Muscle of arm (tissue), 12 donors: ENCODE measurements around the gene EHMT1. TPM values are rescaled to one million over a fixed set of nuclear protein-coding genes. Genes with fewer than 3 reads are reported as not detected.
"Not testable (repeated sequence)": the region's sequence is repeated elsewhere in the genome, so short reads cannot be mapped to it uniquely, and the experiment has no call there.

Source experiments
- DNase-seq: peaks from one replicate; pipeline ENCODE4 v3.0.0-alpha.2; 2013
- polyA plus RNA-seq, 12 donors: library from polyadenylated mRNA; unstranded; fragments of 120-200 nt; gene quantifications; one replicate each; pipeline ENCODE4 v1.2.1, GENCODE V29; 2013; ENCODE audit not compliant: insufficient read length in 12 of 12

Gene EHMT1
- polyA plus RNA-seq, 12 donors = 36.6 to 71.7 (median 43.4) TPM; not detected in 1

DNA sequence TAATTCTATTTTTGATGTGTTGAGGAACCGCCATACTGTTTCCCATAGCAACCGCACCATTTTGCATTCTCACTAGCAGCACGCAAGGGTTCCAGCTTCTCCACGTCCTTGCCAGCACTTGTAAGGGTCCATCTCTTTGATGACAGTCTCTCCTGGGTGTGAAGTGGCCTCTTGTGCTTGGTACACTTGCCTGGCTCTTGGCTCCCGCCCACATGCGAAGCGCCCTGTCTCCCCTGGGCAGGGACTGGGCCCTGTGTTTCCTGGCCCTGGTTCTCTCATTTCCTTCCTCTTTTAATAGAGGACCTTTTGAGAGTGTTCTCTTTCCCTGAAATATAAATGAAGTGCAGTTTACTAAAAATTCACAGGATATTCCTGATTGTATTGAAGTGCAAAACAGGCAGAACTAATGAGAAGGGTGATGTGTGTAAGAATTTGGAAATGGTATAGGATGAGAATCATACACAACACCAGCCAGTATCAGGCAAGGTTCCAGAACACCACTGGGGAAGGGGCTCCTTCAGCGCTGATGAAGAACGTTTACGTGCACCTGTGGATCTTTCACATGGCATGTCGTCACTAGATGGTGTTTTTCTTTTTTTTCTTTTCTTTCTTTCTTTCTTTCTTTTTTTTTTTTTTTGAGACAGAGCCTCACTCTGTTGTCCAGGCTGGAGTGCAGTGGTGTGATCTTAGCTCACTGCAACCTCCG lies 73.0 kb downstream of the EHMT1 start:
- DNase-seq = no peak

DNA sequence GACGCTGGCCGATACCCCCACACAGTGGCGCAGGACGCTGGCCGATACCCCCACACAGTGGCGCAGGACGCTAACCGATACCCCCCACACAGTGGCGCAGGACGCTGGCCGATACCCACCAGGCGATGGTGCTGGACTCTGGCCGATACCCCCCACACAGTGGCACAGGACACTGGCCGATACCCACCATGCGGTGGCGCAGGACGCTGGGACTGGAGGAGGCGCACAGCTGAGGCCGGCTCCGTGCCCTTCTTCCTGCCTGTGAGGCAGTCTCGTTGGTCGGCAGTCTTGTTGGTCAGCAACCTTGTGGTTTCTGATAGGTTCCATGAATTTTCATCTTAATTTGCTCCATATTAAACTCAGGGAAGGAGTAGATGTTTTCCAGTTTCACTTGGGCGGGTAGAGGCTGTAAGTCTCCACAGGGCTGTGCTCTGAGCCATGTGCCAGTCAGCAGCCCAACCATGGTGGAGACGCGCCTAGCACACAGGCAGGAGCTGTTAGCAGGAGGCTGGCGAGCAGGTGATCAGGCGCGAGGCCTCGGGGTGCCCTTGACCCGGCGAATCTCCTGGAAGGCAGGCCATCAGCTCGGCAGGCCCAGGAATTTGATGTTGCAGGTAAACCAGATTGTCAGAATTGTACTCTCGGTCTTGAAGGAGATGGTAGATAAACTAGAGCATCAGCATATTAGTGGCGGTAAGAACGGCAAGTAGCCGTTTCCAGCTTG lies 75.6 kb downstream of the EHMT1 start:
- no peak for DNase-seq

DNA sequence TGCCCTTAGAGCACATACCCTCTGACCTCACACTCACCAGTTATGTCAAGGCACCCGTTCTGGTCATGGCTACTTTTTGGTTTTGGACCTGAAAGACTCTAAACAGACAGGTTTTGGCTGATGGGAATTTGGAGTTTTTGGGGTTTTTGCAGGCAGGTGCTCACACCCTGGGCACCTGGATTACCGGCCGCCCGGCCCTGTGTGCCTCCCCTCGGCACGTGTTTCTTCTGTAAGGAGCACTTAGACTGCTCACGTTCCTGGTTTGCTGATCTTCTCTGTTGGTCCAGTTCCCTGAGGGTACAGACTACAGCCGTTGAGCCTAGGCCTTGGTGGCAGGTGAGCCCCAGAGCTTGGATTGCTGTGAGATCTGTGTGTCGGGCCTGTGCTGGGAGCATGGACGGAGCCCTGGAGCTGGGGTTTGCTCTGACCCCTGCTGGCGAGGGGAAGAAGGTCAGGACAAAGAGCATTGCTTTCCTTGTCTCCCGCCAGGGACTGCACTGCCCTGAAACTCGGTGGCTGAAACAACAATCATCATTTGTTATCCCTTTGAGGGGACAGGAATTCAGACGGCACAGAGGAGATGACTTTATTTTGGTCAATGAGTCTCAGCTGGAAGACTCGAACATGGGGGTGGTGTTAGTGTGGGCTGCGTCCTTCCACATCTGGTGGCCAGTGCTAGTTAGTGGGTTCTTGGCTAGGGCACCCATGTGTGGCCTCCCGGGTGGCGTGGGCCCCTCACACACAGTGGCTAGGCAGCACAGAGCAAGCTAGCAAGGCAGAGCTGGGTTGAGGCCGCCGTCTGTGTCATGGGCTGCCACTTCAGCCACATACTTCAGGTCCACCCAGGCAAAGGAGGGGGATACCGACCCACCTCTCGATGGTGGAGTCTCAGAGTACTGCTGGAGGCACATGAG lies 76.4 kb downstream of the EHMT1 start:
- no peak for DNase-seq

DNA sequence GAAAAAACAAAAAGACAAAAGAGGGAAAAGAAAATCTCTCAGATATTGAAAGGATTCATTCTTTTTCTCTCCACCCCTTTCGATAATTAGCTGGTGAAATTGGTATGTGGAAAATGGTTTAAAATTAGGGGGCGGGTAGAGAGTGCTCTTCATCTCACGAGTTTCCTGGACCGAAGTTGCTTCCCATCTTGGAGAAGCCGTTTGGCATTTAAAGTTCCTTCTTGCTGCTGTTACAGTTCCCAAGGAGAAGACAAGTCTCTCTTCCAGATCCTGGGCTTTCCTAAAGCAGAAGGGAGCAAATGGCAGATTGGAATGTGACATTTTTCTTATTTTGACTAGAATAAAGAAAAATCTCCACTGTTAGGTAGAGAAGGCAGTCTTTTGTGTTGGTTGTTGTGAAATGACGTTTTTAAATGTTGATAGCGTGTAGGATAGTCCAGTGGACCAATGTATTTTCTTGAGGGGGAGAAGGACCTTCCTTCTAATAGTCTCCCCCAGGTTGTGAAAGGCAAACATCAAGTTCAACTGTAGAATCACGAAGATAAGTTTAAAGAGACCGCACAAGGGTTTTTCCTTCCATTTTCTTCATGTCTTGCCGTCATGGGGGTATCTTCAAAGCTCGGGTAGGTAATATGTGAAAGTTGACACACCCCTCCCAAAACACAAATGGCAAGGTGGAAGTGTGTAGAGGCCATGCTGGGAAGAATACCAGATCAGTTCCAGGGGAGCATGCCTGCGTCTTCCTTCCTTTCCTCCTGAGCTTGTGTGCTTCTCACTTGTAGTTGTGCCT lies 77.5 kb downstream of the EHMT1 start:
- DNase-seq = no peak

DNA sequence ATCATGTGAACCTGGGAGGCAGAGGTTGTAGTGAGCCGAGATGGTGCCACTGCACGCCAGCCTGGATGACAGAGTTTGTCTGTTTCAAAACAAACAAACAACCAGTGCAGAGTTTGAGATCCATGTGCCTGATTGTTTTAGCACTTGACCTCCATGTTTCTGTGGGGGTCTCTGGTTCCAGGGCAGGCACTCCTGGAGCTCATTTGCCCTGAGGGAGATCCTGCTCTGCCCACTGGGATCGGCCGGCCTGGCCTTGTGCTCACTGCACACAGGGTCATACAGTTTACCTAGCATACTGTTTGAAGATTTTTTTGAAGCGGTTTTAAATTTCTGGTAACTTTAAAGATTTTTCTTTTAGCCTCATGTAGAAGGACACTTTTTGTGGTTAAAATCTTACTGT lies 78.4 kb downstream of the EHMT1 start:
- no peak for DNase-seq

DNA sequence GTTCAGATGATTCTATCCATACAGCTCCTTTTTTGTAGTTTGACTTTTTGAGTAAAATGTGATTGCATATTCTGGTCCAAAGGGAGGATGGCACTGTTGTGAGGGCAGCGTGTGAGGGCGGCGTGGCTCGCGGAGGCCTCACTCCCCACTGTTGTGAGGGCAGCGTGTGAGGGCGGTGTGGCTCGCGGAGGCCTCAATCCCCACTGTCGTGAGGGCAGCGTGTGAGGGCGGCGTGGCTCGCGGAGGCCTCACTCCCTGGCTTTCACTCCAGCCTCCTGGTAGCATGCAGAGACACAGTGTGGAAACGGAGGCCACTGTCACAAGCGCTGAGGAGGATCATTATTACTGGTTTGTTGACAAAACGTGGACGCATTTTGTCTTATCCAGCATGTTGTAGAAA lies 79.0 kb downstream of the EHMT1 start:
- no peak for DNase-seq

DNA sequence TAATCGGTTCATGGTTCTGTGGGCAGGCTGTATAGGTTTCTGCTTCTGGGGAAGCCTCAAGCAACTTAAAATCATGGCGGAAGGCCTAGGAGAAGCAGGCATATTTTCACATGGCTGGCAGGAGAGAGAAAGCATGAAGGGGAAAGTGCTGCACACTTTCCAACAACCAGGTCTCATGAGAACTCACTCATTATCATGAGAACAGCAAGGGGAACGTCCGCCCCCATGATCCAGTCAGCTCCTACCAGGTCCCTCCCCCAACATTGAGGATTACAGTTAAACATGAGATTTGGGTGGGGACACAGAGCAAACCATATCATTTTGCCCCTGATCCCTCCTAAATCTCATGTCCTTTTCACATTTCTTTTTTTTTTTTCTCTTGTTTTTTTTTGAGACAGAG lies 82.1 kb downstream of the EHMT1 start:
- DNase-seq = no peak

DNA sequence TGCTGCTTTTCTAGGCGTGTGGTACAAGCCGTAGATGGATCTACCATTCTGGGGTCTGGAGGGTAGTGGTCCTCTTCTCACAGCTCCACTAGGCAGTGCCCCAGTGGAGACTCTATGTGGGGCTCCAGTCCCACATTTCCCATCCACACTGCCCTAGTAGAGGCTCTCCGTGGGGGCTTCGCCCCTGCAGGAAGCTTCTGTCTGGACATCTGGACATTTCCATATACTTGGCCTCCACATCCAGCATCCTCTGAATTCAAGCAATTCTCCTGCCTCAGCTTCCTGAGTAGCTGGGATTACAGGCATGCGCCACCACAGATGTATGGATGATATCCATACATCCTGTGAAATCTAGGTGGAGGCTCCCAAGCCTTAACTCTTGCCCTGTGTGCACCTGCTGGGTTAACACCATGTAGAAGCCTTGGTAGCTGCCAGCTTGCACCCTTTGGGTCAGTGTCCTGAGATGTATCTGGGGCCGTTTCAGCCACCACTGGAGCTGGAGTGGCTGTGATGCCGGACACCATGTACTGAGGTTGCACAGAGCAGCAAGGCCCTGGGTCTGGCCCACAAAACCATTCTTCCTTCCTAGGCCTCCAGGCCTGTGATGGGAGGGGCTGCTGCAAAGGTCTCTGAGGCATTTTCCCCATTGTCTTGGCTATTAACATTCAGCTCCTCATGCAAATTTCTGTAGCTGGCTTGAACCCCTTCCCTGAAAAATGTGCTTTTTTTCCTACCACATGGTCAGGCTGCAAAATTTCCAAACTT lies 84.0 kb downstream of the EHMT1 start:
- DNase-seq = no peak

DNA sequence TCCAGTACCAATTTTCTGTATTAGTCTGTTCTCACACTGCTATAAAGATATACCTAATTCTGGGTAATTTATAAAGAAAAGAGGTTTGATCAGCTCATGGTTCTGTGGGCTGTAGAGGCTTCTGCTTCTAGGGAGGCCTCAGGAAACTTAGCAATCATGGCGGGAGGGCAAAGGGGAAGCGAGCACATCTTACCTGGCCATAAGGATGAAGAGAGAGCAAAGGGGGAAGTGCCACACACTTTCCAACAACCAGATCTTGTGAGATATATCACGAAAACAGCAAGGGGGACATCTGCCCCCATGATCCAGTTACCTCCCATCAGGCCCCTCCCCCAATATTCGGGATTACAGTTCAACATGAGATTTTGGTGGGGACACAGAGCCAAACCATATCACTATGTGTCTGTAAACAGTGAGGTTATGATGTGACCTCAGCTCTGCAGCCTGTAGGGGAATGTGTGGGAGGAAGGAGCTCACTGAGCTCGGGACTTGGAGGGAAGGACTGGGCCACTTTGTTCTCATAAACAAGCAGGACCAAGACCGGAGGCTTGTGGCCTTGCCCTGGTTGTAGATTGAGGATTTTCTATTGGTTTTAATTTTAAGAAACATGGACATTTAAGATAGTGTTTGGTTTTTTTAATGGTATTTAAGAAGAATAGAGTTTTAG lies 85.2 kb downstream of the EHMT1 start:
- no peak for DNase-seq

DNA sequence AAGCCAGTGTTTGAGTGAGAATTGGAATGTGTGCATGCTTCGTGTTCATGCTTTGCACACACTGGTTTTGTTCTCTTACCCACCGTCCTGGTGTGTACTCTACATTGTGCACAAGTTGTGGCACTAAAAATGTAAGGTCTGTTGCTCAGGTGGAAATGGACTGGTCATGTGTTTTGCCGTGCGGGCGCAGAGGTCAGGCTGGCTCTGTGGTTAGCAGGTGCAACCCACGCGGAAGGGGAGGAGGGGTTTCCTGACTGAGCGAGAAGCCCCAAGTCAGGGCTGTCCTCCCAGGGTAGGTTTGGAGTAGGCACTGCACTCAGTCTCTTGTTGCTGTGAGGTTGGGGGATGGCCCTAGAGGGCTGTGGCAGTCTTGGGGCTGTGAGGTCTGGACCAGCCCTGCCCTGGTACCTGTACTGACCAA lies 86.6 kb downstream of the EHMT1 start:
- DNase-seq = no peak

DNA sequence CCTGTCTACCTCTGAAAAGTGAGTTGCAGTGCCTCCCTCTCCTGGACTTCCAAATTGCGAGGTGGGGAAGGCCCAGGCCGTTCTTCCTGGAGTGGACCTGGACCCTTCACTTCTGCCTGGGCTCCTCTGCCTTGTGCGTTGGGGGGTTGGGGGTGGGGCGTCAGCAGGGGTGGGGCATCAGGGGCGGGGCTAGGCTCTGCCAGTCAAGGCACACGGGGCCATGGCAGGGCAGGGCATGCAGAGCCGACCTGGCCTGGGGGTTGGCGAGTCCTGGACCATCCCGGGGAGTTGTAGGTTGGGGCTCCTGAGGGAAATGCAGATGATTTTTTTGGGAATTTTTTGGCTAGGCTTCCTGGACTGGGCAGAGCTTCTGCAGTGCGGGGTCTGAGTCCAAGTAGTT lies 87.1 kb downstream of the EHMT1 start:
- no peak for DNase-seq

DNA sequence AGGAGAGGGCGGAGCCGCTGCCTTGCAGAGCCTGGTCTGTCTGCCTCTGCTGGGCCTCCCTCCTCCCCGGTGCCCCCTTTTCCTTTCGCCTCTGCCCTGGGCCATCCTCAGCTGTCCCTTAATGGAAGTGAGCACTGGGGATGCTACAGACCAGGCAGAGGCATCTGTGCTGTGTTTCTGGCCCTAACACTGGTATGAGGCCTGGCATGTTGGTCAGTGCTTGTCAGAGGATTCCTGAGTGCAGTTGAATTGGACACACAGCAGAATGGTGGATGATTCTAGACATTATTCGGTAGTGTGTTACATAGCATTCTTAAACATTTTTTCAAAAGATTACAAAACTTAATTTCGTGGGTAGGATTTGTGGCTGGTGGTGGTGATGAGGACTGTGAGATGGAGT lies 88.6 kb downstream of the EHMT1 start:
- DNase-seq = no peak

DNA sequence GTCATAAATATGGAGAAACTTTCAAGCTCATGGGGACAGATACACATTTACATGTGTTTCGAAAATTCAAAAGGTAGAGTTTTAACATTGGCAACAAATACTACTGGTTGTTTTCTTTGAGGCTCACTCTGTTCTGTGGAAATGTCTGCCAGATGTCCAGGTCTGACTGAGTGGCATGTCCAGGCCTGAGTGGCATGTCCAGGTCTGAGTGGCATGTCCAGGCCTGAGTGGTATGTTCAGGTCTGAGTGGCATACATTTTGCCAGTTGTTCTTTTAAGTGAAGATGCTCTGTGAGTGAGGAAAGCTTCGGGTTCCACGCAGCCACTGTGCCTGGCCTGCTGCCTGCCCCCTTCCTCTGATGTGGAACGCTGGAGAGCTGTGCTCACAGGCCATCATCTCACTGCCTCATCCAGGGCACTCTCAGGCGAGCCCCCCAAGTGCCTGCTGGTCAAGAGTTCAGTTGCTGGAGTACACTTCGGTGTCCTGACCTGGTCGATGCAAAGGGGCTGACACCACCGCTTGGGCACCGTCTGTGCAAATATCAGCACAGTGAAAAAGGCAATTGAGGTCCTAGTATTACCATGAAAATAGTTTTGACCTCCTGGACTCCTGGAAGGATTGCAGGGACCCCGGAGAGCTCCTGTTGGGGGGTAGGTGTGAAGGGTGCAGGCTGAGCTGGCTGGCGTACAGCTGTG lies 89.9 kb downstream of the EHMT1 start:
- no peak for DNase-seq

DNA sequence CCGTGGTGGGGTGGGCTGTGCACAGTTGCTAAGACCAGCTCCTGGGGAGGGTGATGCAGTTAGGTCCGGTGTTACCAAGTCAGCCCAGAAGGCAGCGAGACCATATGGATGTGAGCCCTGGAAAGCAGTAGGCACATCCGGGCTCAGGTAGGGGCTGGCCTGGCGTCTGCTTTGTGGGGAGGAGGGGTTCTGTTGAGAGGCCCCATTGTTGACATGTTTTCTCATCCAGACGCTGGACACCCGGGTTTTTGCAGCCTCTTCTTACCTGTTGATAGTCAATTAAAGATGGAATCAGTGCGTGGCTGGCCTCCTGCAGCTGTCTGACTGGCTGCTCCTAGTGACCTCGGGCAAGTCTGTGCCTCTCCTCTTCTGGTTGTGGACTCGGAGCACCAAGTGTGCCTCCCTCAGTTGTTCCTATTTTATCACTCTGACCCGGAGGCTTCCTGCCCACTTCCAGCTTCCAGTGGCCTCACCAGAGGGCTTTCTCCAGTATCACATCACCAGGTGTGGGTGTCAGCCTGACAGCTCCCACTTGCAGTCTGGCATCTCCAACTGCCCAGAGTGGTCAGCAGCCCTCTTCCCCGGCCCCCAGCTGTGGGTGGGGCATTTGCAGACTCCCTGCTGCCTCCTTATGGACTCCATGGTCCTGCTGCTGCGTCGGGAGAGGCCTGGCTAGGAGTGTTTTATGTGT lies 90.8 kb downstream of the EHMT1 start:
- no peak for DNase-seq

DNA sequence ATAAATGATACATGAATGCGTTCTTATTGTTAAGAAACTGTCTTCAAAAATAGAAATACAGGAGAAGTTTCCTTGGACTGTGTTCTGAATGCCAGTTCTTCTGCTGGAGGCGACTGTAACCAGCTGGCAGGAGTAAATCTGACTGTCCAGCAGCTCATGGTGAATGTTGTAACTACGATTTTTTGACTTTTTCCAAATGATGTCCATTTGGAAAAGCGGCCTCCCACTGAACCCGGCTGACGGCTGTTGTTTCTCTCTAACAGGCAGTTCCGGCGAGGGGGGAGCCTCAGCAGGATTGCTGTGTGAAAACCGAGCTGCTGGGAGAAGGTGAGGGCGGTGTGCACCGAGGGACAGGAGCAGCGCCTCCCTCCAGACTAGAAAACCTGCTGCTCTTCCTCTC lies 91.9 kb downstream of the EHMT1 start:
- no peak for DNase-seq

DNA sequence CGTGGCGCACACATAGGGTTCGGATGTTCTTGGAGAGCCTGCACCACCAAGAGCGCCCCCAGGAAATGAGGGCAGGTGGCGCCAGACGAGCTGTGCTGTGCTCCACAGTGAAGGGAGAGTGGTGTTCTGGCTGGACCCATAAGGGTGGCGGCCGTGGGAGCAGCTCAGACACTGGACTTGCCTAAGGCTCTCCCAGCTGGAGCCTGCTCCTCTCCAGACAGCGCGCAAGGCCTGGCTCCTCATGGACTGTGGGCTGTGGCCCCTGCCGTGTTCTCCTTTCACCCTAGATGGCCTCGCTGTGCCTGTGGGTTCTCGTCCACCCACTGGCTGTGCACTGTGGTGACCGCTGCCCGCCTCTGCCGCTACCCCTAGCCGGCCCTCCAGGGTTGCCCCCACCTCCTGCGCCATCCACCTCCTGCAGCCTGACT lies 92.9 kb downstream of the EHMT1 start:
- no peak for DNase-seq

DNA sequence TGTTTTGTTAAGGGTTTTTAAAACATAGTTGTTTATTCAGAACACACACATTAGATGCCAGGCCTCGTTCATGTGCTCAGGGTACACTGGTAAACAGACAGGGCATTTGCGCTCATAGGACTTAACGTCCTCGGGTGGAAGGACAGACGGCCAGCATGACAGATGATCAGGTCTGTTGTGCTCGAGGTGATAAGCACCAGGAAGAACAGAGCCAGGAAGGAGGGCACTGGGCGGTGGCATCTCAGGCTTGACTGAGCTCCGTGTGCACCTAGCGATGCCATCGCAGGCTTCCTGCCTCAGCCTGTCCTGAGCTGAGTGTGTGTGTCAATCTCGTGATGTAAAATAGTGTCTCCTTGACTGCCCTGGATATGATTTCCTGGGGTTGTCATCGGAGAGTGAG lies 96.5 kb downstream of the EHMT1 start:
- no peak for DNase-seq

DNA sequence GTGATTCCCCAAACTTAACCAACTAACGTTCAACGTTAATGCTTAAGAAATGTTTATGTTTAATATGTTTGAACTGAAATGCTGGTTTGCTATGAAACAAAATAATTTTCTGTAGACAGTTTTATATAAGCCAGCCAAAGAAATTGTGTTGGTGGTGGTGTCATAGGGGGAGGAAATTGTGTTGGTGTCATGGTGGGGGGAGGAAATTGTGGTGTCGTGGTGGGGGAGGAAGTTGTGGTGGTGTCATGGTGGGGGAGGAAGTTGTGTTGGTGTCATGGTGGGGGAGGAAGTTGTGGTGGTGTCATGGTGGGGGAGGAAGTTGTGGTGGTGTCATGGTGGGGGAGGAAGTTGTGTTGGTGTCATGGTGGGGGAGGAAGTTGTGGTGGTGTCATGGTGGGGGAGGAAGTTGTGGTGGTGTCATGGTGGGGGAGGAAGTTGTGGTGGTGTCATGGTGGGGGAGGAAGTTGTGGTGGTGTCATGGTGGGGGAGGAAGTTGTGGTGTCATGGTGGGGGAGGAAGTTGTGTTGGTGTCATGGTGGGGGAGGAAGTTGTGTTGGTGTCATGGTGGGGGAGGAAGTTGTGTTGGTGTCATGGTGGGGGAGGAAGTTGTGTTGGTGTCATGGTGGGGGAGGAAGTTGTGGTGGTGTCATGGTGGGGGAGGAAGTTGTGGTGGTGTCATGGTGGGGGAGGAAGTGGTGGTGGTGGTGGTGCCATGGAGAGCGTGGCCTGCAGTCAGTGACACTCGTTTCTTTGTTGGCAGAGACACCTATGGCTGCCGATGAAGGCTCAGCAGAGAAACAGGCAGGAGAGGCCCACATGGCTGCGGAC lies 97.3 kb downstream of the EHMT1 start:
- DNase-seq = not testable (repeated sequence)
